ENCODE data around the gene TEX9. TPM values are rescaled to one million over a fixed set of nuclear protein-coding genes. Genes with fewer than 3 reads are reported as not detected.
"Not testable (repeated sequence)": the region's sequence is repeated elsewhere in the genome, so short reads cannot be mapped to it uniquely, and the experiment has no call there.

The TEX9 gene
- 1 to 10 TPM; 1.6 TPM for total RNA-seq

- no peaks in the 10 kb centered on the region for H3K36me3 Mint-ChIP-seq
- peaks cover 6% of the 10 kb centered on the region for H3K9me3 Mint-ChIP-seq
- no peak within 1 kb of the TSS for H3K27ac Mint-ChIP-seq
- peaks cover 61% of the 10 kb centered on the region for H3K27me3 Mint-ChIP-seq
- peaks cover 11% of the 10 kb centered on the region for H3K4me1 Mint-ChIP-seq
- H3K4me3 Mint-ChIP-seq = peak within 1 kb of the TSS; percentile 81
- peak; percentile 84 for DNase-seq
These were observed at the start of gene TEX9 for GRCh38 chr15:56365075-56365711. TSS of gene TEX9 (plus strand) at chr15:56365426. CDS start at chr15:56365451, 25 bp downstream.

GRCh38 chr15:56316561-56316960, 48.7 kb upstream of the TEX9 start:
- H3K27ac Mint-ChIP-seq, DNase-seq, H3K4me1 Mint-ChIP-seq, H3K4me3 Mint-ChIP-seq, H3K36me3 Mint-ChIP-seq, H3K27me3 Mint-ChIP-seq: not testable (repeated sequence)
- peaks cover 16% of the 10 kb centered on the region for H3K9me3 Mint-ChIP-seq

GRCh38 chr15:56320316-56320715, 44.9 kb upstream of the TEX9 start:
- no peak overlapping the region for H3K4me3 Mint-ChIP-seq
- H3K36me3 Mint-ChIP-seq = peaks cover 8% of the 10 kb centered on the region
- H3K4me1 Mint-ChIP-seq = no peaks in the 10 kb centered on the region
- no peak for DNase-seq
- H3K27me3 Mint-ChIP-seq = no peaks in the 10 kb centered on the region
- H3K9me3 Mint-ChIP-seq = peaks cover 15% of the 10 kb centered on the region
- H3K27ac Mint-ChIP-seq = no peak overlapping the region

GRCh38 chr15:56320861-56321260, 44.4 kb upstream of the TEX9 start:
- H3K36me3 Mint-ChIP-seq = peaks cover 8% of the 10 kb centered on the region
- DNase-seq = no peak
- H3K9me3 Mint-ChIP-seq = peaks cover 15% of the 10 kb centered on the region
- H3K27ac Mint-ChIP-seq = no peak overlapping the region
- no peaks in the 10 kb centered on the region for H3K27me3 Mint-ChIP-seq
- no peak overlapping the region for H3K4me3 Mint-ChIP-seq
- H3K4me1 Mint-ChIP-seq = no peaks in the 10 kb centered on the region

- Mint-ChIP-seq H3K36me3 (peaks cover 6% of the 10 kb centered on the region), H3K4me3 (no peak overlapping the region), H3K4me1 (no peaks in the 10 kb centered on the region), H3K27me3 (no peaks in the 10 kb centered on the region), H3K9me3 (peaks cover 10% of the 10 kb centered on the region), H3K27ac (no peak overlapping the region)
- no peak for DNase-seq
These were observed 42.8 kb upstream of the TEX9 start for GRCh38 chr15:56322444-56322843.

- Mint-ChIP-seq H3K36me3 (peaks cover 1% of the 10 kb centered on the region), H3K27me3 (no peaks in the 10 kb centered on the region), H3K9me3 (peaks cover 3% of the 10 kb centered on the region), H3K4me1 (no peaks in the 10 kb centered on the region), H3K4me3 (no peak overlapping the region), H3K27ac (no peak overlapping the region)
- DNase-seq = no peak
These were observed 41.8 kb upstream of the TEX9 start for GRCh38 chr15:56323435-56323834.

GRCh38 chr15:56325186-56325585, 40.0 kb upstream of the TEX9 start:
- no peak overlapping the region for H3K27ac Mint-ChIP-seq
- H3K36me3 Mint-ChIP-seq = peaks cover 1% of the 10 kb centered on the region
- no peaks in the 10 kb centered on the region for H3K4me1 Mint-ChIP-seq
- DNase-seq = no peak
- H3K4me3 Mint-ChIP-seq = no peak overlapping the region
- H3K27me3 Mint-ChIP-seq = no peaks in the 10 kb centered on the region
- peaks cover 7% of the 10 kb centered on the region for H3K9me3 Mint-ChIP-seq

- no peak overlapping the region for H3K27ac Mint-ChIP-seq
These were observed 37.3 kb upstream of the TEX9 start for GRCh38 chr15:56327721-56328502.

GRCh38 chr15:56337084-56337725, 28.0 kb upstream of the TEX9 start:
- Mint-ChIP-seq H3K36me3 (no peaks in the 10 kb centered on the region), H3K4me1 (no peaks in the 10 kb centered on the region), H3K9me3 (peaks cover 23% of the 10 kb centered on the region), H3K4me3 (no peak overlapping the region), H3K27me3 (peaks cover 6% of the 10 kb centered on the region), H3K27ac (no peak overlapping the region)
- no peak for DNase-seq

More at GRCh38 chr15:56327721-56328502, 37.3 kb upstream of the TEX9 start:
- H3K27me3 Mint-ChIP-seq = no peaks in the 10 kb centered on the region
- no peaks in the 10 kb centered on the region for H3K4me1 Mint-ChIP-seq
- H3K4me3 Mint-ChIP-seq = no peak overlapping the region
- peaks cover 1% of the 10 kb centered on the region for H3K36me3 Mint-ChIP-seq
- peaks cover 20% of the 10 kb centered on the region for H3K9me3 Mint-ChIP-seq
- DNase-seq = no peak

GRCh38 chr15:56339594-56339993, 25.6 kb upstream of the TEX9 start:
- Mint-ChIP-seq H3K27me3 (peaks cover 6% of the 10 kb centered on the region), H3K27ac (no peak overlapping the region), H3K4me3 (no peak overlapping the region), H3K9me3 (peaks cover 6% of the 10 kb centered on the region), H3K4me1 (no peaks in the 10 kb centered on the region), H3K36me3 (no peaks in the 10 kb centered on the region)
- no peak for DNase-seq

GRCh38 chr15:56341201-56341600, 24.0 kb upstream of the TEX9 start:
- Mint-ChIP-seq H3K9me3 (no peaks in the 10 kb centered on the region), H3K27me3 (peaks cover 6% of the 10 kb centered on the region), H3K4me1 (no peaks in the 10 kb centered on the region), H3K36me3 (no peaks in the 10 kb centered on the region), H3K4me3 (no peak overlapping the region), H3K27ac (no peak overlapping the region)
- DNase-seq = no peak

GRCh38 chr15:56342653-56343052, 22.6 kb upstream of the TEX9 start:
- DNase-seq = no peak
- H3K27me3 Mint-ChIP-seq = peaks cover 6% of the 10 kb centered on the region
- H3K9me3 Mint-ChIP-seq = no peaks in the 10 kb centered on the region
- no peak overlapping the region for H3K4me3 Mint-ChIP-seq
- no peaks in the 10 kb centered on the region for H3K36me3 Mint-ChIP-seq
- H3K4me1 Mint-ChIP-seq = no peaks in the 10 kb centered on the region
- no peak overlapping the region for H3K27ac Mint-ChIP-seq

- no peak for DNase-seq
- Mint-ChIP-seq H3K36me3 (no peaks in the 10 kb centered on the region), H3K4me1 (no peaks in the 10 kb centered on the region), H3K27me3 (peaks cover 6% of the 10 kb centered on the region), H3K9me3 (no peaks in the 10 kb centered on the region), H3K27ac (no peak overlapping the region), H3K4me3 (no peak overlapping the region)
These were observed 21.3 kb upstream of the TEX9 start for GRCh38 chr15:56343879-56344278.

GRCh38 chr15:56344336-56344735, 20.9 kb upstream of the TEX9 start:
- no peak overlapping the region for H3K4me3 Mint-ChIP-seq
- peaks cover 6% of the 10 kb centered on the region for H3K27me3 Mint-ChIP-seq
- H3K36me3 Mint-ChIP-seq = no peaks in the 10 kb centered on the region
- DNase-seq = no peak
- no peaks in the 10 kb centered on the region for H3K9me3 Mint-ChIP-seq
- H3K4me1 Mint-ChIP-seq = no peaks in the 10 kb centered on the region
- no peak overlapping the region for H3K27ac Mint-ChIP-seq

GRCh38 chr15:56346414-56346813, 18.8 kb upstream of the TEX9 start:
- Mint-ChIP-seq H3K27me3 (peaks cover 1% of the 10 kb centered on the region), H3K4me3 (no peak overlapping the region), H3K36me3 (no peaks in the 10 kb centered on the region), H3K9me3 (no peaks in the 10 kb centered on the region), H3K27ac (no peak overlapping the region), H3K4me1 (no peaks in the 10 kb centered on the region)
- no peak for DNase-seq

Data from activated naive CD8-positive, alpha-beta T cell treated with anti-CD3 and anti-CD28 coated beads for 36 hours (primary cell).